Stimulated activated memory B cell treated with anti-CD40 and anti-IgM and Interleukin-4, amounts not matched to agents 10 μg/mL and 1 μg/mL and 100 μg/mL, for 72 hours (primary cell): Measurements from ENCODE around the gene EOLA1.
A peak's percentile ranks its signal among the peaks of the same experiment; 100 is the strongest.
"Not testable (repeated sequence)": the region's sequence is repeated elsewhere in the genome, so short reads cannot be mapped to it uniquely, and the experiment has no call there.

Experiments used
- ATAC-seq: fragments of 150-1000 bp; cut with Tn5 transposase; 2 replicates; pipeline ENCODE4 v1.10.0; 2021
- H3K27ac Mint-ChIP-seq: one replicate; pipeline ENCODE4 v1.8.0; 2022; ENCODE audit warnings: mild to moderate bottlenecking, mixed read lengths
- H3K27me3 Mint-ChIP-seq: one replicate; pipeline ENCODE4 v1.8.0; 2022; ENCODE audit warnings: mixed read lengths
- H3K36me3 Mint-ChIP-seq: one replicate; pipeline ENCODE4 v1.8.0; 2022; ENCODE audit warnings: mixed read lengths
- H3K4me1 Mint-ChIP-seq: one replicate; pipeline ENCODE4 v1.8.0; 2022; ENCODE audit warnings: mixed read lengths
- H3K4me3 Mint-ChIP-seq: one replicate; pipeline ENCODE4 v1.8.0; 2022; ENCODE audit warnings: mild to moderate bottlenecking, moderate library complexity, mixed read lengths
- H3K9me3 Mint-ChIP-seq: one replicate; pipeline ENCODE4 v1.8.0; 2022; ENCODE audit warnings: mixed read lengths

Gene EOLA1

DNA sequence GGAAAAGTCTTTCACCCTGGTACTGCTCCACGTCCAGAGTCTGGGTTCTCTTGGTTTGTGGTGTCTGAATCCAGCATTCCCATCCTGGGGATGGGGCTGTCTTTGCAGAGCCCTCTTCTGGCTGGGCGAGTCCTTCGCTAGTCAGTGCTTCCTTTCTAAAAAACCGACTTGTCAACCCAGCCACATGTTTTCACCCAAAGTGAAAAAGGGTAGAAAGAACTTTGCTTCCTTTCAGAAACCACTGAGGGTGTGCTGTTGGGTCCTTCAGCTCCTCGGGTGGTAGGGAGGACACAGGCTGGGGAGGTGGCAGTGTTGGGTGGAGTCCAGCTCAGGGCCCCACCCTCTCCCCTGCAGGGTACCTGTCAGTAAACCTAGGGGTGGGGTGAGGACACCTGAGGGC lies 14.9 kb upstream of the EOLA1 start:
- peak; percentile 73 for ATAC-seq
- H3K36me3 Mint-ChIP-seq, H3K9me3 Mint-ChIP-seq, H3K27me3 Mint-ChIP-seq, H3K4me1 Mint-ChIP-seq: not testable (repeated sequence)
- Mint-ChIP-seq H3K27ac (peak overlapping the region; percentile 69), H3K4me3 (peak overlapping the region; percentile 57)

DNA sequence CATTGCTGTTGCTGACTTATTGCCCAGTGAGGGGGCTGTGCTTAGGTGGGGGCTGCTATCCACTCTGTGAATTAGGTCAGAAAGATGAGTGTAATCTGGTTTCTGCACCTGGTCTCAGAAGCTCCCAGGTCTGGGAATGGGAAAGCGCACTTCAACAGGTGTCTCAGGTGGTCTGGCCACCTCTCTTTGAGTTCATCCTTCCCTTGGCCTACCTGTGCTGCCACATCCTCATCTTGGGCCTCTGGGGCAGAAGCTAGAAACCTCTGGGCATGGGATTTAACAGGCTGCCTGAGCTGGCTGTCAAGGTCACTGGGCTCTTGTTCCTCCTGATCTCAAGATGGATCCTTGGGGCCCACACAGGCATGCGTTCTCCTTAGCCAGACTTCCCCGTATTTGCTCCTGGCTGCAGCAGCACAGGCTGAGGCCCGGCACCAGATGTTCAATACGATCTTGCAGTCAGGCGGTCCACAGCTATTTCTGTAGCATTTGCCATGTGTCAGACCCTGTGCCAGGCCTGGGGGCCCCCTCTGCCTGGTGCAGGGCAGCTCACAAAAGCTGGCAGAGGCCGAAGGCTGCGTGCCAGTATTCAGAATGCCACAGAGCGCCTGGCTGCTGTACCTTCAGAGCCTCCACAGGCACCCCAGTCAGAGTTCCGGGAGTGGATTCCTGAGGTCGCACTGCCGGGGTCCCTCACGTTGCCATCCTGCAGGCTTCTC lies 14.3 kb upstream of the EOLA1 start:
- not testable (repeated sequence) for H3K9me3 Mint-ChIP-seq, H3K36me3 Mint-ChIP-seq, H3K4me3 Mint-ChIP-seq, H3K27me3 Mint-ChIP-seq, ATAC-seq
- Mint-ChIP-seq H3K27ac (peak overlapping the region; percentile 69), H3K4me1 (peaks cover 10% of the 10 kb centered on the region)

DNA sequence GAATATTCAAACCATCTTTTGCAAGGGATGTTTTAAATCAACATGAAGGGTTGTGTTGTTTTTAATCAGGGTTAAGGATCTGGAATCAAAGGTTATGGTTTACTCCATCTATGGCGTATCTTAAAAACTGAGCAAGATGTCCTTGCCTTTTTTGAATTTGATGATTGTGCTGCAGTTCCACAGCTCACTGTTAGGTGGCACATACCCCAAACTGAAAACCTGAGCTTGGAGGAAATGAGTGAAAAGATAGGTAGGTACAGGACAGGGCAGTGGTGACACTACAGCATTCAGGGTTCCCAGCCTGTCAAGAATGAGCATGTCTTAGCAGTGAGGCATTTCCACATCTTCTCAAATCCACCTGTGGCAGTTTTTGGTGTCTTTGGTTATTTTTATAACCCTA lies 13.1 kb upstream of the EOLA1 start:
- no peaks in the 10 kb centered on the region for H3K9me3 Mint-ChIP-seq
- no peak overlapping the region for H3K27ac Mint-ChIP-seq
- no peak overlapping the region for H3K4me3 Mint-ChIP-seq
- peaks cover 4% of the 10 kb centered on the region for H3K36me3 Mint-ChIP-seq
- ATAC-seq, result no peak
- H3K27me3 Mint-ChIP-seq, result no peaks in the 10 kb centered on the region
- peaks cover 23% of the 10 kb centered on the region for H3K4me1 Mint-ChIP-seq

DNA sequence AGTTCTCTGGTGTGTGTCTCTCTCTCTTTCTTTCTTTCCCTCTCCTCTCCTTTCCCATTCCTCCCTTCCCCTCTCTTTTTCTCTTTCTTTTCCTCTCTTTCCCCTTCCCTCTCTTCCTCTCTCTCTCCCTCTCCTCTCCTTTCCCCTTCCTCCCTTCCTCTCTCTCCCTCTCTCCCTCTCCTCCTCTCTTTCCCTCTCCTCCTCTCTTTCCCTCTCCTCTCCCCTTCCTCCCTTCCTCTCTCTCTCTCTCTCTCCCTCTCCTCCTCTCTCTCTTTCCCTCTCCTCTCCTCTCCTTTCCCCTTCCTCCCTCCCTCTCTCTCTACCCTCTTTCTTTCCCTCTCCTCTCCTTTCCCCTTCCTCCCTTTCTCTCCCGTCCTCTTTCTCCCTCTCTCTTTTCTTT lies 12.4 kb upstream of the EOLA1 start:
- ATAC-seq, result no peak
- peaks cover 5% of the 10 kb centered on the region for H3K36me3 Mint-ChIP-seq
- no peaks in the 10 kb centered on the region for H3K27me3 Mint-ChIP-seq
- H3K4me3 Mint-ChIP-seq, result no peak overlapping the region
- H3K27ac Mint-ChIP-seq, result peak overlapping the region; percentile 27
- H3K4me1 Mint-ChIP-seq, result peaks cover 24% of the 10 kb centered on the region
- H3K9me3 Mint-ChIP-seq, result no peaks in the 10 kb centered on the region

DNA sequence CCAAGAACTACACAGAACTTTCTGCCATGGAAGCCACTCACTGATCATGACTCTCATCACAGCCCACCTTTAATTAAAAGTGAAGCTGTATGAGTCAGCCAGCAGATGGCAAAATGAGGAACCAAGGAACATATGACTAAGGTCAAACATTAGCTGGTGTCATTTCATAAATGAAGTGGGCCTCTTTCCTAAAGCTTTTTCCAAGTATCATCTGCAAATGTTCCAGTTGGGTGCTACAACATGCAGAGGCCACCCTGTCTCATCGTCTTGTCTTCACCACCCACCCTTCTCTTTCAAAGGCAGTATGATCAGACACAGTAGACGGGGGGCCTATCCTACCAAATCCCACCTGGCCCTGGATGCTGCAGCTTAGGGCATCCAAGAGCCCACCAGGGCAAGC lies 9.2 kb upstream of the EOLA1 start:
- H3K9me3 Mint-ChIP-seq, result no peaks in the 10 kb centered on the region
- no peak overlapping the region for H3K4me3 Mint-ChIP-seq
- peaks cover 24% of the 10 kb centered on the region for H3K4me1 Mint-ChIP-seq
- ATAC-seq, result peak; percentile 91
- no peaks in the 10 kb centered on the region for H3K27me3 Mint-ChIP-seq
- H3K27ac Mint-ChIP-seq, result peak overlapping the region; percentile 85
- peaks cover 25% of the 10 kb centered on the region for H3K36me3 Mint-ChIP-seq

DNA sequence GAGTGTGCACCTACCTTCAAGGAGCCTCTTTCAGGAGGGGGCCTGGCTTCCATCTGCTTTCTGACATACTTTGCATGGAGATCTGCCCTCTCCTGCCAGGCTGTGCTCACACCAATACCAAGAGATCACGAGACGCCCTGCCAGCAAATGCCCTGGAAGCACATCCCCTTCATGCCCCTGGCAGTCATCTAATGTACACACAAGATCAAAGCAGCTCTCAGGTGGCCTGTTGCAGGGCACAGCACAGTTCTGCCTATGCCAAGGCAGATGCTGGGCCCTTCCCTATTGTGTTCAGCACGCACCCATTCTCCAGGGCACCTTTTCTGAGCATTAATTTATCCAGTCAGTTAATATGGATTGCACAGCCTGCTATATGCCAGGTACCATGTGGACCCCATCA lies 7.9 kb upstream of the EOLA1 start:
- Mint-ChIP-seq H3K27ac (peak overlapping the region; percentile 85), H3K36me3 (peaks cover 25% of the 10 kb centered on the region), H3K4me1 (peaks cover 28% of the 10 kb centered on the region)
- not testable (repeated sequence) for ATAC-seq, H3K9me3 Mint-ChIP-seq, H3K4me3 Mint-ChIP-seq, H3K27me3 Mint-ChIP-seq

DNA sequence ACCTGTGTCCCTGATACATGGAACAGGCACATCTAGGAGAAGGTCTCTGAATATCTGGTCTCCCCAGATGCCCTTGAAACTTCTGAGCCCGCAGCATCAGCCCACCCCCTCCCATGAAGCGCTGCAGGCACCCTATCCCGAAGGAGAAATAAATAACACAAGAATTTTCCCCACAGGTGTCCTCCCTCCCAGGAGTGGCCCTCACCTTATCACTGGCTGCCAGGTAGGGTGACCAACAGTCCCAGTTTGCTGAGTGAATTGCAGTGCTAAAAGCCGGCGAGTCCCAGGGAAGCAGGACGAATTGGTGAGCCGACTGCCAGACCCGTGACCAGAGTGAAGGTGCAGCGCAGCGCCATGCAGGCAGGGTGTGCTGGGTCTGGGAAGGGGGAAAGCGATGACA lies 6.8 kb upstream of the EOLA1 start:
- H3K27ac Mint-ChIP-seq, H3K4me3 Mint-ChIP-seq, H3K9me3 Mint-ChIP-seq, H3K27me3 Mint-ChIP-seq, ATAC-seq: not testable (repeated sequence)
- H3K4me1 Mint-ChIP-seq, result peaks cover 28% of the 10 kb centered on the region
- H3K36me3 Mint-ChIP-seq, result peaks cover 25% of the 10 kb centered on the region

DNA sequence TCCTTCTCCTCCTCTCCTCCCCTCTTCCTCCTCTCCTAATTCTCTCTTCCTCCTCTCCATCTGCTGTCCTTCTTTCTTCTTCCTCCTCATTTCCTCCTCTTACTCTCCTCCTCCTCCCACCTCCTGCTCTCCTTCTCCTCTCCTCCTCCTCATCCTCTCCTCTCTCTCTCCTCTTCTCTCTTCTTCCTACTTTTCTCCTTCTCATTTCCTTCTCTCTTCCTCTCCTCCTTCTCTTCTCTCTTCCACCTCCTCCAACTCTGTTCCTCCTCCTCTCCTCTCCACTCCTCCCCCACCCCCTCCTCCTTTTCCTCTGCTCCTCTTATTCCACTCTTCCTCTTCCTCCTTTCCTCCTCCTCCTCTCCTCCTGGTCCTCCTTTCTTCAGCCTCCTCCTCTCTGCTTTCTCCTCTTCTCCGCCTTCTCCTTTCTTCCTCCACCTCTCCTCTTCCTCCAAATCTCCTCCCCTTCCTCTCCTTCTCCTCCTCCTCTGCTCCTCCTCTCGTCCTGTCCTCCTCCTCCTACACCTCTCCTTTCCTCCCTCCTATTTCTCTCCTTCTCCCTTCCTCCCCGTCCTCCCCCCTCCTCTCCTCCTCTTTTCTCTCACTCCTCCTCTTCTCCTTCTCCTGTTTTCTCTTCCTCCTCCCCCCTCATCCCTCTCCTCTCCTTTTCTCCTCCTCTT lies 5.7 kb upstream of the EOLA1 start:
- Mint-ChIP-seq H3K4me1 (peaks cover 35% of the 10 kb centered on the region), H3K27ac (peak overlapping the region; percentile 72), H3K36me3 (peaks cover 25% of the 10 kb centered on the region)
- not testable (repeated sequence) for ATAC-seq, H3K9me3 Mint-ChIP-seq, H3K27me3 Mint-ChIP-seq, H3K4me3 Mint-ChIP-seq

DNA sequence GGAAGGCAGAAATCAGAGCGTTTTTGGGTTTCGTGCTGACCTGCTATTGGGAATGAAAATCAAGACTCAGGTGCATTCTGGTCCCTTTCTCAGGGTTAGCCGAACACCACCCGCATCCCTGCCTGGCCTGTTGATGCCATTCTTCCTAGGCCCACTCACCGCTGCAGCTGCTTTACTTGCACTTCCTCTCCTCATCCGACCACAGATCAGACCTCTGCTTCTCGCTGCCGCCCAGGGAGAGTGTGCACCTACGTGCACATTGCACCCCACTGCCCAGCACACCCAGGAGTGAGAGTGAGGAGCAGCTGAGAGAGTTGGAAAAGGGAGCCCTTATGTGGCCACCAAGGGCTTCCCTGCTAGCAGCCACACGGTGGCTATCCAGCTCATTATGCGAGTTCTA lies 3.3 kb upstream of the EOLA1 start:
- H3K9me3 Mint-ChIP-seq, H3K4me3 Mint-ChIP-seq, H3K27me3 Mint-ChIP-seq, H3K27ac Mint-ChIP-seq: not testable (repeated sequence)
- Mint-ChIP-seq H3K36me3 (peaks cover 23% of the 10 kb centered on the region), H3K4me1 (peaks cover 19% of the 10 kb centered on the region)
- peak; percentile 5 for ATAC-seq

DNA sequence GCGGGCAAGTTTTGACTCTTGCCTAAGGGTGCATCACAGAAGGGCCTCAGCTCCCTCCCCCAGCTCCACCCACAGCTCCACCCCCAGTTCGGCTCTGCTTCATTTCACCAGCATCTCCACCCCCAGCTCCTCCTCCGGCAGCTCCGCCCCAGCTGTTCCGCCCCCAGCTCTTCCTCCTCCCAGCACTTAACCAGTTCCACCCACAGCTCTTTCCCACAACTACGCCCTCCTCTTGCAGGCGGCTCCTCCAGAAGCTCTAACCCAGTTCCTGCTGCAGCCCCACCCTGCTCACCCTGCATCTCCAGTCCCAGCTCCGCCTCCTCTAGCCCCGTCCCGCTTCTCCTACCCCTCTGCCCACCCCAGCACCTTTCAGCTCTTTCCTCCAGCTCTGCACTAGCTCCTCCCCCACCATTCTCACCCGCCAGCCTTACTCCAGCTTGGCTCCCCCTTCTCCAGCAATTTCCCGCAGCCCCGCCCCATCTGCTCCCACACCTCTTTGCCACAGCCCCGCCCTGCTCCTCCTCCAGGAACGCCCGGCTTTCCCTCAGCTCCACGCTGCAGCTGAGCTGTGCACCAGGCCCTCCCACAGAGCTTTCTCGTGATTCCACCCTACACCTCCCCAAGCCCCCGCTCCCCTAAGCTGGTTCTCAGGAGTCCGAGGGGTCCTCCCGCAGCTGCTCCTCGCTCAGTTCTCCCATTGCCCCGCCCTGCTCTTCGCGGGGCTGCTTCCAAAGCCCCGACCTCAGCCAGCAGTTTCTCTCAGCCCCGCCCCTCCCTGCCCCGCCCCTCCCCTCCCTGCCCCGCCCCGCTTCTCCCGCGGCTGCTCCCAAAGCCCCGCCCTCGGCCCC lies 1.3 kb upstream of the EOLA1 start:
- Mint-ChIP-seq H3K27me3 (no peaks in the 10 kb centered on the region), H3K36me3 (peaks cover 20% of the 10 kb centered on the region), H3K9me3 (no peaks in the 10 kb centered on the region), H3K4me3 (peak overlapping the region; percentile 90), H3K27ac (peak overlapping the region; percentile 96), H3K4me1 (peaks cover 20% of the 10 kb centered on the region)
- ATAC-seq, result peak; percentile 76

DNA sequence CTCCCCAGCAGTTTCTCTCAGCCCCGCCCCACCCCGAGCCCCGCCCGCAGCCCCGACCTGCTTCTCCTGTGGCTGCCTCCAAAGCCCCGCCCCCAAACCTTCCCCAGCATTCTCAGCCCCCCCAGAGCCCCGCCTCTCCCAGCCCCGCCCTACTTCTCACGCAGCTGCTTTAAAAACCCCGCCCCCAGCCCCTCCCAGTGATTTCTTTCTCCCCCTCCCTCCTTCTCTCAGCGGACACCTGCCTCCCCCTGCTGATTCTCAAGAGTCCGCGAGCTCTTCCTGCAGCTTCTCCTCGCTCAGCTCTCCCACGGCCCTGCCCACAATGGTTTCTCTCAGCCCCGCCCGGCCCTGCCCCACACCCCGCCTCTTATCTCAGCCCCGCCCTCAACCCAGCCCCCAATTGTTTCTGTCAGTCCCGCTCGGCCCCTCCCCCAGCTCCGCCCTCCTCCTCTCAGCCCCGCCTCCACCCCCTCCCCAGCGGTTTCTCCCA lies 636 bp upstream of the EOLA1 start:
- Mint-ChIP-seq H3K4me1 (peaks cover 20% of the 10 kb centered on the region), H3K9me3 (no peaks in the 10 kb centered on the region), H3K27me3 (no peaks in the 10 kb centered on the region), H3K36me3 (peaks cover 19% of the 10 kb centered on the region), H3K4me3 (peak overlapping the region; percentile 93), H3K27ac (peak overlapping the region; percentile 96)
- peak; percentile 78 for ATAC-seq

DNA sequence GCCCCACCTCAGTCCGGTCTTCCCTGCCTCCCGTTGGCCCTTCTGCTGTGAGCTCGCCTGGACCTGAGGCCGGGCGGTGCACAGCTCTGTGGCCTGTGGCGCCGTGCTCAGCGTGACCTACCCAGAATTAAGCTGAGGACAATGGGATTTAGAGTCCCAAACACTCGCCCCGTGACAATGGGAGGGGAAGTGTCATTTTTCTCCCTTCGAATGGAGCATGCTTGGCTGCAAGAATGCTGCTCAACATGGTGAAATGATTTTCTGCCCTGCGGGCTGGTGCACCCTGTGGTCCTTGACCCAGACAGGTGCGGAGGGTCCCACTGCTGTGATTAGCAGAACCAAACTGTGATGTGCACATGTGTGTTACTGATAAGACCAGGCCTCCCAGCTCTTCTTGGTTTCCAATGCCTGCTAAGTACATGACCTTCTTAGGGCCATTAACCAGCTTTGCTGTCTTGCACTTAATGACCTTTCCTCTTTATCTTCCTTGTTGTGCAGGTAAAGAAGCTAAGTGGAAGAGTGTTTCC lies 772 bp downstream of the EOLA1 start:
- H3K9me3 Mint-ChIP-seq, result no peaks in the 10 kb centered on the region
- H3K36me3 Mint-ChIP-seq, result peaks cover 14% of the 10 kb centered on the region

DNA sequence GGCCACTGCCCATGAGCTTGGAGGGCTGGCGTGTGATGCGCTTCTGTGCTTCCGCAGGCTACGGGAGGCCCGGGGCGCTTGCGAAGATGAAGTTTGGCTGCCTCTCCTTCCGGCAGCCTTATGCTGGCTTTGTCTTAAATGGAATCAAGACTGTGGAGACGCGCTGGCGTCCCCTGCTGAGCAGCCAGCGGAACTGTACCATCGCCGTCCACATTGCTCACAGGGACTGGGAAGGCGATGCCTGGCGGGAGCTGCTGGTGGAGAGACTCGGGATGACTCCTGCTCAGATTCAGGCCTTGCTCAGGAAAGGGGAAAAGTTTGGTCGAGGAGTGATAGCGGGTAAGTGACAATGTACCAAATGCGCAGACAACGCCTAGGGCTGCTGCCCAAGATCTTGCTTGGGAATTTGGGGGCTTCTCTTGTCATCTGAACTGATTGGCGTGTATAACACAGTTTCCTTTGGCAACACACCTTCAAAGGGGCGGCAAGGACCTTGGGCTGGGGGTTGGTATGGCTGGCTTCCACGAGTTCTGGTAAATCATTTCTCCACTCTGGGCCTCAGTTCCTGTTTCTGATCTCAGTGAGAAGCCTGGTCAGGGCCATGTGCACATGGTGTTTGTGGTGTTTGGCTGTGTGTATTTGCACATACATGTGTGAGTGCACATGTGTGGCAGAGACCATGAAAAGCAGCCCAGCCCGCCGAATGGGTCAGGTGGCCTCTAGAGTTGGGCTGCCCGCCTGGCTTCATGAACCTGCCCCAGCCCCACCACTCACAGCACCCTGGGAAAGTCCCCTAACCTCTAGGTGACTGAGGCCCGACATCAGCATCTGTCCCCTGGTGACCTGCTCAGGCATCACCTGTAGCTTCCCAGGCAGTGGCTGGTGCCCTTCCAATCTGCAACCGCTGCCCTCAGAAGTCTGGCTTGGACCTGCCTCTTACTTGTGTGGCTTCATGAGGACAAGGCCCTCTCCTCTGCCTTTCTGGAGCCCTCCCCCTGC lies 5.0 kb downstream of the EOLA1 start:
- peak; percentile 62 for ATAC-seq
- H3K4me1 Mint-ChIP-seq, H3K4me3 Mint-ChIP-seq, H3K27ac Mint-ChIP-seq, H3K27me3 Mint-ChIP-seq, H3K9me3 Mint-ChIP-seq: not testable (repeated sequence)
- H3K36me3 Mint-ChIP-seq, result peaks cover 14% of the 10 kb centered on the region

More for the DNA sequence above, 772 bp downstream of the EOLA1 start:
- no peaks in the 10 kb centered on the region for H3K27me3 Mint-ChIP-seq
- peak overlapping the region; percentile 96 for H3K27ac Mint-ChIP-seq
- H3K4me1 Mint-ChIP-seq, result peaks cover 20% of the 10 kb centered on the region
- ATAC-seq, result no peak
- H3K4me3 Mint-ChIP-seq, result peak overlapping the region; percentile 93

DNA sequence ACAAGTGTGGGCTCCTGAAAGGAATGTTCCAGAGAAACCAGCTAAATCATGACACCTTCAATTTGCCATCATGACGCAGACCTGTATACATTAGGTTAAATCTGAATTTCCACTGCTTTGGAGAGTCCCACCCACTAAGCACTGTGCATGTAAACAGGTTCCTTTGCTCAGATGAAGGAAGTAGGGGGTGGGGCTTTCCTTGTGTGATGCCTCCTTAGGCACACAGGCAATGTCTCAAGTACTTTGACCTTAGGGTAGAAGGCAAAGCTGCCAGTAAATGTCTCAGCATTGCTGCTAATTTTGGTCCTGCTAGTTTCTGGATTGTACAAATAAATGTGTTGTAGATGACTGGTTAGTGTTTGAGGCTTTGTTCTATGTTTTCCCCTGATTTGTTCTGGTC lies 6.2 kb downstream of the EOLA1 start:
- H3K4me3 Mint-ChIP-seq, H3K27me3 Mint-ChIP-seq, H3K4me1 Mint-ChIP-seq, H3K9me3 Mint-ChIP-seq, ATAC-seq, H3K27ac Mint-ChIP-seq: not testable (repeated sequence)
- peaks cover 14% of the 10 kb centered on the region for H3K36me3 Mint-ChIP-seq
